Mesenchymal stem cell (in vitro differentiated cells and primary cell): ENCODE measurements around the gene HYDIN.
"Not testable (repeated sequence)": the region's sequence is repeated elsewhere in the genome, so short reads cannot be mapped to it uniquely, and the experiment has no call there.

ENCODE experiments used
- DNase-seq: peaks from one replicate; pipeline ENCODE4 v3.0.0-alpha.2; 2013
- H2AFZ ChIP-seq: one replicate; pipeline ENCODE4 v1.6.1; 2013; ENCODE audit warnings: low read depth, mild to moderate bottlenecking, control low read depth, inconsistent platforms, low read length, moderate library complexity
- H2AK5ac ChIP-seq: 2 replicates; pipeline ENCODE4 v1.6.1; 2013; ENCODE audit warnings: low read length, moderate library complexity, mild to moderate bottlenecking, inconsistent platforms; ENCODE audit not compliant: severe bottlenecking
- H2BK120ac ChIP-seq: one replicate; pipeline ENCODE4 v1.6.1; 2013; ENCODE audit warnings: low read depth, mild to moderate bottlenecking, inconsistent platforms, low read length, moderate library complexity
- H2BK12ac ChIP-seq, 2 experiments: one replicate each; pipeline ENCODE4 v1.6.1; 2013; ENCODE audit warnings: inconsistent platforms in 2 of 2, low read length in 2 of 2, mild to moderate bottlenecking in 2 of 2, moderate library complexity in 2 of 2, control low read depth in 1 of 2
- H2BK15ac ChIP-seq: one replicate; pipeline ENCODE4 v1.6.1; 2013; ENCODE audit warnings: mild to moderate bottlenecking, low read depth, inconsistent platforms; ENCODE audit not compliant: poor library complexity, severe bottlenecking
- H2BK5ac ChIP-seq: 2 replicates; pipeline ENCODE4 v1.6.1; 2013; ENCODE audit warnings: low read depth, mild to moderate bottlenecking, low read length, control low read depth, inconsistent platforms; ENCODE audit not compliant: poor library complexity, severe bottlenecking
- H3K14ac ChIP-seq, 2 experiments: one replicate each; pipeline ENCODE4 v1.6.1; 2013; ENCODE audit warnings: inconsistent platforms in 2 of 2, low read length in 2 of 2, control low read depth in 1 of 2, mild to moderate bottlenecking in 1 of 2, moderate library complexity in 1 of 2
- H3K18ac ChIP-seq, 2 experiments: one replicate each; pipeline ENCODE4 v1.6.1; 2013; ENCODE audit warnings: inconsistent platforms in 2 of 2, low read length in 2 of 2, control low read depth in 1 of 2, low read depth in 1 of 2, mild to moderate bottlenecking in 1 of 2
- H3K23ac ChIP-seq, 2 experiments: one replicate each; pipeline ENCODE4 v1.6.1; 2013; ENCODE audit warnings: inconsistent platforms in 2 of 2, low read length in 2 of 2, mild to moderate bottlenecking in 2 of 2, moderate library complexity in 2 of 2, control low read depth in 1 of 2
- H3K27ac ChIP-seq: 2 replicates; pipeline ENCODE4 v1.5.1; 2013; ENCODE audit warnings: mild to moderate bottlenecking, moderate library complexity, low read length, control low read depth, inconsistent platforms; ENCODE audit not compliant: poor library complexity, severe bottlenecking
- H3K27me3 ChIP-seq, 2 experiments: 2 replicates each; pipeline versions ENCODE4 v1.6.1 to v1.7.0; 2013; ENCODE audit warnings: low read length in 2 of 2, mild to moderate bottlenecking in 2 of 2, moderate library complexity in 2 of 2, control low read depth in 1 of 2, inconsistent platforms in 1 of 2; ENCODE audit not compliant: control insufficient read depth in 1 of 2, insufficient read depth in 1 of 2
- H3K36me3 ChIP-seq, 2 experiments: 2 replicates each; pipeline versions ENCODE4 v1.6.1 to v1.7.0; 2013; ENCODE audit warnings: low read length in 2 of 2, control low read depth in 1 of 2, inconsistent platforms in 1 of 2, low read depth in 1 of 2, mild to moderate bottlenecking in 1 of 2; ENCODE audit not compliant: insufficient read depth in 2 of 2, control insufficient read depth in 1 of 2
- H3K4ac ChIP-seq, 2 experiments: one replicate each; pipeline ENCODE4 v1.6.1; 2013; ENCODE audit warnings: inconsistent platforms in 2 of 2, low read length in 2 of 2, mild to moderate bottlenecking in 2 of 2, moderate library complexity in 2 of 2, control low read depth in 1 of 2, low read depth in 1 of 2
- H3K4me1 ChIP-seq: 2 replicates; pipeline ENCODE4 v1.6.1; 2013; ENCODE audit warnings: low read depth, low read length, control low read depth; ENCODE audit not compliant: control insufficient read depth, insufficient read depth
- H3K4me2 ChIP-seq: 2 replicates; pipeline ENCODE4 v1.6.1; 2013; ENCODE audit warnings: low read length, mild to moderate bottlenecking, inconsistent platforms; ENCODE audit not compliant: poor library complexity, severe bottlenecking
- H3K4me3 ChIP-seq, 2 experiments: 2 replicates each; pipeline versions ENCODE4 v1.5.1 to v1.7.0; 2013; ENCODE audit warnings: low read length in 2 of 2, mild to moderate bottlenecking in 2 of 2, control low read depth in 1 of 2, low read depth in 1 of 2; ENCODE audit not compliant: insufficient read depth in 1 of 2
- H3K79me1 ChIP-seq: replicated peaks from 2 replicates; pipeline ENCODE4 v1.6.1; 2013; ENCODE audit warnings: mild to moderate bottlenecking, control low read depth, low read length, inconsistent platforms; ENCODE audit not compliant: poor library complexity, severe bottlenecking
- H3K9ac ChIP-seq: 2 replicates; pipeline ENCODE4 v1.7.0; 2013; ENCODE audit warnings: mild to moderate bottlenecking, low read length, moderate library complexity
- H3K9me3 ChIP-seq: 2 replicates; pipeline ENCODE4 v1.7.0; 2013; ENCODE audit warnings: mild to moderate bottlenecking, low read length; ENCODE audit not compliant: control insufficient read depth
- H4K8ac ChIP-seq: one replicate; pipeline ENCODE4 v1.6.1; 2013; ENCODE audit warnings: inconsistent platforms, mild to moderate bottlenecking, low read length, moderate library complexity
- H4K91ac ChIP-seq: one replicate; pipeline ENCODE4 v1.6.1; 2013; ENCODE audit warnings: mild to moderate bottlenecking, low read length, inconsistent platforms
- WGBS: methylation state at CpG from one replicate; pipeline ENCODE4 v1.1.7; 2013; ENCODE audit warnings: mixed read lengths; 5-methylcytosine and 5-hydroxymethylcytosine counted together

The HYDIN gene

GRCh38 chr16:70884652-70885051, 345.9 kb downstream of the HYDIN start:
- not testable (repeated sequence) for H3K79me1 ChIP-seq, H2AFZ ChIP-seq, H3K27me3 ChIP-seq, H3K4ac ChIP-seq, H2AK5ac ChIP-seq, H3K4me3 ChIP-seq, H3K18ac ChIP-seq, H4K91ac ChIP-seq, H3K36me3 ChIP-seq, H2BK120ac ChIP-seq, H3K4me1 ChIP-seq, H3K9ac ChIP-seq, H4K8ac ChIP-seq, H3K4me2 ChIP-seq, H2BK12ac ChIP-seq, H3K27ac ChIP-seq, H3K14ac ChIP-seq, DNase-seq, H3K9me3 ChIP-seq, H3K23ac ChIP-seq, H2BK15ac ChIP-seq, H2BK5ac ChIP-seq
- 28% methylated on average over 2 of the region's 4 CpGs for WGBS

DNA sequence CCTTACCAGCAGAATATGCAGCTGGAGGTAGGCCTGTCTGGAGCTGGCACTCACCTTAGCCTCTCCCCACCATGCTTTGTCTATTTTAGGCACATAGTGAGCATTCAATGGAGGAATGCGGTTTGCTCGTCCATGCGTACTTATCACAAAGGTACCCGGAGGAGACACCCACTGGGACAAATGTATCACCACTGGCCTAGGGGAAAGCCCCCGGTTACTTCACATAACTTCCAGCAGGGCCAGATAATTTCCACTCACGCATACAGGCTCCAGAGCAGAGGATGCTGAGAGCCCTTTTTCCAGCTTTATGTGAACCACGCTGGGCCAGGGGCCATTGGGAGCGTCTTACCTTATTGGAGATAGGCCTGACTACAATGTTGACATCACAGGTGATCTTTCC, 348.2 kb downstream of the HYDIN start:
- WGBS: 96% methylated on average over 4 of the region's 8 CpGs
- H2BK5ac ChIP-seq: not testable (repeated sequence)

GRCh38 chr16:70877895-70878294, 352.6 kb downstream of the HYDIN start:
- H2BK120ac ChIP-seq, H3K14ac ChIP-seq, H3K4me1 ChIP-seq, H3K9me3 ChIP-seq, H4K91ac ChIP-seq, H3K23ac ChIP-seq, H3K27ac ChIP-seq, H2BK5ac ChIP-seq, H3K27me3 ChIP-seq, H3K79me1 ChIP-seq, H2BK12ac ChIP-seq, H3K4me3 ChIP-seq, H3K9ac ChIP-seq, H4K8ac ChIP-seq, H3K4ac ChIP-seq, DNase-seq, H3K4me2 ChIP-seq, H2AK5ac ChIP-seq, H3K18ac ChIP-seq, H3K36me3 ChIP-seq, H2BK15ac ChIP-seq, H2AFZ ChIP-seq: not testable (repeated sequence)
- no CpG with 5 or more reads among the region's 5 CpGs for WGBS

More for the DNA sequence above, 348.2 kb downstream of the HYDIN start:
- not testable (repeated sequence) for H2BK12ac ChIP-seq, H3K36me3 ChIP-seq, H3K14ac ChIP-seq, H3K9me3 ChIP-seq, H3K23ac ChIP-seq, H3K9ac ChIP-seq, DNase-seq, H3K27me3 ChIP-seq, H3K27ac ChIP-seq, H4K91ac ChIP-seq, H3K4me1 ChIP-seq, H4K8ac ChIP-seq, H3K4me2 ChIP-seq, H3K79me1 ChIP-seq, H3K4ac ChIP-seq, H3K4me3 ChIP-seq, H2AFZ ChIP-seq, H2BK15ac ChIP-seq, H3K18ac ChIP-seq, H2BK120ac ChIP-seq, H2AK5ac ChIP-seq

- not testable (repeated sequence) for H3K79me1 ChIP-seq, H3K18ac ChIP-seq, H4K8ac ChIP-seq, H3K27ac ChIP-seq, H3K9ac ChIP-seq, H3K9me3 ChIP-seq, H3K23ac ChIP-seq, H2BK15ac ChIP-seq, H3K4me2 ChIP-seq, H3K4me3 ChIP-seq, H3K14ac ChIP-seq, H2AK5ac ChIP-seq, H3K27me3 ChIP-seq, H4K91ac ChIP-seq, H2AFZ ChIP-seq, H2BK5ac ChIP-seq, H2BK120ac ChIP-seq, H2BK12ac ChIP-seq, H3K36me3 ChIP-seq, DNase-seq, H3K4ac ChIP-seq, H3K4me1 ChIP-seq
- no CpG with 5 or more reads among the region's 1 CpG for WGBS
These were observed 354.1 kb downstream of the HYDIN start for GRCh38 chr16:70876442-70876841.
